ENCODE data around the gene RNU1-4.

DNA sequence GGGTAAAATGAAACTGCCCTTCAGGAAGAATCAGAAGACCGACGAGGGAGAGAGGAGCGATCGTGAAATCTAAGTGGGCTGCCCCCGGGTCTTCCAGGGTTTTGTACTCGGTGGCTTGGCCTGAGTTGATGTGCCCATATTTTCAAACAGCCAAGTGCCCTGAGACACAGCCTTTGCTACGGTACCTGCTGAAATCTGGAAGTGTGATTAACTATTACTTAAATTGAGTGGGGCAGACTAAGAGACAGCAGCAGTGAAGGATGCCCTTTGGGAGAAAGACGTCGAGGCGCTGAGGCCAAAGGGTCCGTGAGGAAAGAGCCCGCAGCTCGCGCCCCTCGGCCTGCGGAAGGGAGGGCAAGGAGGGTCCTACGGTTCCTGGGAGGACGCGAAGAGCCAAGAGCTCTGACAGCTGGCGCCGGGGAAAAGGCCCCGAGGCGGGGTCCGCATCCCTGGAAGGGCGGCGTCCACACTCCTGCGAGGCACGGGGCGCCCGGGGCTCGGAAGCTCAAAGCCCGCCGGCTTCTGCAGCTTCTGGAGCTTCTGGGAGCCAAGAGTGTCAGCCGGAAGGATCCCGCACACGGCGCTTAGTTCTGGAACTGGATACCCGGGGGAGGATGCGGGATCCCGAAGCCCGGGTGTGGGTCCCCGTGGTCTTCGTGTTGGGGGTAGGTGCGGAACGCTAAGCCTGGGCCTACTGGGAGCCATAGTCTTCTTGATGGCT lies 15.4 kb upstream of the RNU1-4 start:
- TF ChIP-seq, protein P1, sequence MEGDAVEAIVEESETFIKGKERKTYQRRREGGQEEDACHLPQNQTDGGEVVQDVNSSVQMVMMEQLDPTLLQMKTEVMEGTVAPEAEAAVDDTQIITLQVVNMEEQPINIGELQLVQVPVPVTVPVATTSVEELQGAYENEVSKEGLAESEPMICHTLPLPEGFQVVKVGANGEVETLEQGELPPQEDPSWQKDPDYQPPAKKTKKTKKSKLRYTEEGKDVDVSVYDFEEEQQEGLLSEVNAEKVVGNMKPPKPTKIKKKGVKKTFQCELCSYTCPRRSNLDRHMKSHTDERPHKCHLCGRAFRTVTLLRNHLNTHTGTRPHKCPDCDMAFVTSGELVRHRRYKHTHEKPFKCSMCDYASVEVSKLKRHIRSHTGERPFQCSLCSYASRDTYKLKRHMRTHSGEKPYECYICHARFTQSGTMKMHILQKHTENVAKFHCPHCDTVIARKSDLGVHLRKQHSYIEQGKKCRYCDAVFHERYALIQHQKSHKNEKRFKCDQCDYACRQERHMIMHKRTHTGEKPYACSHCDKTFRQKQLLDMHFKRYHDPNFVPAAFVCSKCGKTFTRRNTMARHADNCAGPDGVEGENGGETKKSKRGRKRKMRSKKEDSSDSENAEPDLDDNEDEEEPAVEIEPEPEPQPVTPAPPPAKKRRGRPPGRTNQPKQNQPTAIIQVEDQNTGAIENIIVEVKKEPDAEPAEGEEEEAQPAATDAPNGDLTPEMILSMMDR (IDR thresholded peaks at IDR 0.05), result no peak
- TF ChIP-seq POLR2AphosphoS5 (IDR thresholded peaks at IDR 0.05), result no peak
